C4-2B (cell line): ENCODE results near the gene RAB27A.

Experiments
- CTCF ChIP-seq: fragments of 450-650 bp; conservative IDR thresholded peaks from 2 replicates; pipeline ENCODE4 v1.5.1; 2017; ENCODE audit warnings: mild to moderate bottlenecking
- ZFX ChIP-seq: fragments of 450-650 bp; IDR thresholded peaks from 2 replicates; pipeline ENCODE4 v1.6.1; 2017

- TF ChIP-seq CTCF: no peak
- TF ChIP-seq ZFX: no peak
Observed at GRCh38 chr15:55277116-55277564, 12.5 kb downstream of the RAB27A start.
